ENCODE data around the gene SOCS1. TPM values are rescaled to one million over a fixed set of nuclear protein-coding genes. Genes with fewer than 3 reads are reported as not detected.

Gene SOCS1
- total and polyA plus RNA-seq, 11 donors: 0.63 to 14.8 (median 2.9) TPM

- Histone ChIP-seq H3K4me1 (peaks cover 0 to 43% (median 35%) of the 10 kb centered on the region in 12 donors), H3K4me3 (peak overlapping the region in 7 of 12 donors; percentile 0 to 37 (median 26)), H3K9me3 (no peaks in the 10 kb centered on the region), H3K27me3 (no peaks in the 10 kb centered on the region), H3K27ac (peak overlapping the region in 9 of 12 donors; percentile 8 to 69 (median 53)), H3K36me3 (peaks cover 0 to 14% (median 0%) of the 10 kb centered on the region in 9 donors)
- TF ChIP-seq POLR2A (IDR thresholded peaks at IDR 0.05) (no peak), CTCF (IDR thresholded peaks at IDR 0.05) (no peak)
- intact Hi-C loops (cut with DNase I): loop anchor here in 8 of 10 donors (2.0 to 10.0 kb wide), 14 partner anchors 37 to 514 kb away; partner anchors contain the start of gene NUBP1 (in 1 of the 8)
- ATAC-seq (peak in 2 of 4 donors; percentile 16 to 23), DNase-seq (peak; percentile 52 to 84 (median 66))
- WGBS, 4 donors: 32 to 40% (median 36%) methylated on average over 12 to 15 of the region's 15 CpGs
These were observed 2.8 kb upstream of the SOCS1 start for GRCh38 chr16:11258553-11259492.

- DNase-seq (peak; percentile 77 to 83 (median 81)), ATAC-seq (peak; percentile 56 to 80 (median 68))
- TF ChIP-seq POLR2A (IDR thresholded peaks at IDR 0.05) (no peak), CTCF (IDR thresholded peaks at IDR 0.05) (peak; percentile 58 to 83 (median 72))
- peaks cover 0 to 58% (median 36%) of the 10 kb centered on the region in 12 donors for H3K4me1 ChIP-seq
- no peaks in the 10 kb centered on the region for H3K9me3 ChIP-seq
- intact Hi-C loops (cut with DNase I): loop anchor here (1.0 to 10.0 kb wide), 18 partner anchors 33 to 513 kb away; partner anchors contain the start of gene NUBP1 (in 1 of the 10)
- H3K27ac ChIP-seq: peak overlapping the region; percentile 90 to 100 (median 98)
- peak overlapping the region; percentile 63 to 94 (median 82) for H3K4me3 ChIP-seq
- peaks cover 0 to 26% (median 0%) of the 10 kb centered on the region in 9 donors for H3K36me3 ChIP-seq
- 25 to 34% (median 26%) methylated on average over 15 to 21 of the region's 21 CpGs for WGBS, 4 donors
- no peaks in the 10 kb centered on the region for H3K27me3 ChIP-seq
These were observed 1.3 kb upstream of the SOCS1 start for GRCh38 chr16:11257131-11257938.

GRCh38 chr16:11256661-11257130 is 692 bp upstream of the SOCS1 start:
- Histone ChIP-seq H3K9me3 (no peaks in the 10 kb centered on the region), H3K36me3 (peaks cover 0 to 27% (median 0%) of the 10 kb centered on the region in 9 donors), H3K27me3 (no peaks in the 10 kb centered on the region), H3K27ac (peak overlapping the region; percentile 90 to 100 (median 98)), H3K4me3 (peak overlapping the region; percentile 63 to 94 (median 82)), H3K4me1 (peaks cover 0 to 59% (median 36%) of the 10 kb centered on the region in 12 donors)
- WGBS, 4 donors: 0 to 1% (median 1%) methylated on average over 12 to 32 of the region's 32 CpGs
- ATAC-seq (peak; percentile 29 to 64 (median 46)), DNase-seq (peak; percentile 73 to 87 (median 78))
- TF ChIP-seq CTCF (IDR thresholded peaks at IDR 0.05) (no peak), POLR2A (IDR thresholded peaks at IDR 0.05) (no peak)
- intact Hi-C loops (cut with DNase I): loop anchor here (1.0 to 10.0 kb wide), 19 partner anchors 32 to 512 kb away; partner anchors contain the start of gene NUBP1 (in 1 of the 10)

Data from heart left ventricle (tissue), 16 donors.